Left lung (tissue), 10 donors: ENCODE results near the gene WWP2. TPM values are rescaled to one million over a fixed set of nuclear protein-coding genes. Genes with fewer than 3 reads are reported as not detected.
"Not testable (repeated sequence)": the region's sequence is repeated elsewhere in the genome, so short reads cannot be mapped to it uniquely, and the experiment has no call there.

Experiments
- ATAC-seq: fragments of 200-7000 bp; cut with Tn5 transposase; one replicate; pipeline ENCODE4 v1.9.1; 2020; ENCODE audit warnings: moderate library complexity
- DNase-seq, 4 donors: peaks; one replicate each; pipeline ENCODE4 v3.0.0-alpha.2; 2013 to 2020
- H3K27ac ChIP-seq, 2 donors: fragments of 200-600 bp; sonication (generic) in 1 of 2; one replicate each; pipeline versions ENCODE4 v1.5.0 to v1.8.0; 2020 to 2021
- H3K27me3 ChIP-seq, 2 donors: fragments of 200-600 bp; sonication (generic) in 1 of 2; one replicate each; pipeline versions ENCODE4 v1.5.0 to v1.8.0; 2020 to 2021
- H3K36me3 ChIP-seq, 2 donors: fragments of 200-600 bp; sonication (generic) in 1 of 2; one replicate each; pipeline versions ENCODE4 v1.5.0 to v1.8.0; 2020 to 2021
- H3K4me1 ChIP-seq, 2 donors: fragments of 200-600 bp; one replicate each; pipeline ENCODE4 v1.8.0; 2021
- H3K4me3 ChIP-seq, 2 donors: fragments of 200-600 bp; sonication (generic) in 1 of 2; one replicate each; pipeline versions ENCODE4 v1.5.0 to v1.8.0; 2020 to 2021; ENCODE audit warnings: mild to moderate bottlenecking in 1 of 2
- H3K9me3 ChIP-seq, 2 donors: fragments of 200-600 bp; sonication (generic) in 1 of 2; one replicate each; pipeline versions ENCODE4 v1.5.0 to v1.8.0; 2020 to 2021
- intact Hi-C, 2 donors: fragments of 100-400 bp; cut with DNase I; formaldehyde crosslinking; loops; one replicate each; pipeline versions ENCODE4 v1.11.2 to v1.14.2; 2022
- polyA plus RNA-seq, 6 donors: library from polyadenylated mRNA; unstranded; fragments of 120-200 nt; gene quantifications; one replicate each; pipeline ENCODE4 v1.2.1, GENCODE V29; 2013; ENCODE audit not compliant: insufficient read length in 6 of 6
- total RNA-seq, 2 donors: library from RNA; stranded (reverse); fragmentation: NEBNext Ultra II Directional; extraction: Animal tissue kit (Norgen Biotek cat#: 25700); gene quantifications; one replicate each; pipeline ENCODE4 v1.2.1, GENCODE V29; 2021
- TF ChIP-seq, protein P1 (sequence below), 2 donors: fragments of 200-600 bp; sonication (generic) in 1 of 2; IDR thresholded peaks; one replicate each; pipeline versions ENCODE4 v1.5.0 to v1.8.0; 2021; ENCODE audit warnings: antibody characterized with exemption in 2 of 2
- donor health status: DM: no; HTN: yes; CAD: no.
- donor health status: DM: no; HTN: no; CAD: no.

The WWP2 gene
- total and polyA plus RNA-seq, 8 donors: 30.2 to 73.0 (median 34.6) TPM

DNA sequence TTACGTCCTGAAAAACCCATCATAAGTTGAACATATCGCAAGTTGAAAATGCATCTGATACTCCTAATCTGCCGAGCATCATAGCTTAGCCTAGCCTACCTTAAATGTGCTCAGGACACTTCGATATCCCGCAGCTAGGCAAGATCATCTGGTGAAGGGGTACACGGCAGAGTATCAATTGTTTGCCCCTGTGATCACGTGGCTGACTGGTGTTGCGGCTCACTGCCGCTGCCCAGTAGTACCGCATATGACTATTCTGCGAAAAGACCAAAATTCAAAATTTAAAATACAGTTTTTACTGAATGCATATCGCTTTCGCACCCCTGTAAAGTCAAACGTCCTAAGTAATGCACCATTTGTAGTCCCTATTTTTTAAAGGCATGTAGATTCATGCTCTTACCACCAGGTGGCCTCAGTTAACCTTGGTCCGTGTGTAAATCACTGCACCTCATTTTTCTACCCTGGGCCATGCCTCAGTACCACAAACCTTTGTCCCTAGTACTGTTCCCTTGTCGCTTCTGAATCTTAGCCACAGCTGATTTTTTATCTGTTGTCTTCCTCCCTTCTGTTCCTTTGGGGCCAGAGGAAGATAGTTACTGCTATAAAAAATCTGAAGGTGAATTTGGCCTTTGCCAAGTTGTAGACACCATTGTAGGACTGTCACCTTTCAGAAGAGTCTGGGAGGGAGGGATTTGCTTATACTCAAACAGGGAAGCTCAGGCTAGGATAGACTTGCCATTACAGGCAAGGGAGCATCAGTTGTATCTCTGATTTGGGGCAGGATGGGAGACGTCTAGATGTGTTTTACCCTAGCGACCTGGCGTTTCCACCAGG, 34.4 kb downstream of the WWP2 start:
- ATAC-seq (peak; percentile 96), DNase-seq (peak in 2 of 4 donors; percentile 62 to 77)
- Histone ChIP-seq H3K4me1 (peaks cover 0 to 5% of the 10 kb centered on the region in 2 donors), H3K27me3 (no peaks in the 10 kb centered on the region), H3K27ac (no peak overlapping the region), H3K4me3 (no peak overlapping the region), H3K36me3 (peaks cover 0 to 40% of the 10 kb centered on the region in 2 donors), H3K9me3 (no peaks in the 10 kb centered on the region)
- intact Hi-C loops: loop anchor here in 1 of 2 donors (5.0 kb wide), 1 partner anchor 131 kb away; no protein-coding TSS in a partner anchor
- TF ChIP-seq, protein P1, sequence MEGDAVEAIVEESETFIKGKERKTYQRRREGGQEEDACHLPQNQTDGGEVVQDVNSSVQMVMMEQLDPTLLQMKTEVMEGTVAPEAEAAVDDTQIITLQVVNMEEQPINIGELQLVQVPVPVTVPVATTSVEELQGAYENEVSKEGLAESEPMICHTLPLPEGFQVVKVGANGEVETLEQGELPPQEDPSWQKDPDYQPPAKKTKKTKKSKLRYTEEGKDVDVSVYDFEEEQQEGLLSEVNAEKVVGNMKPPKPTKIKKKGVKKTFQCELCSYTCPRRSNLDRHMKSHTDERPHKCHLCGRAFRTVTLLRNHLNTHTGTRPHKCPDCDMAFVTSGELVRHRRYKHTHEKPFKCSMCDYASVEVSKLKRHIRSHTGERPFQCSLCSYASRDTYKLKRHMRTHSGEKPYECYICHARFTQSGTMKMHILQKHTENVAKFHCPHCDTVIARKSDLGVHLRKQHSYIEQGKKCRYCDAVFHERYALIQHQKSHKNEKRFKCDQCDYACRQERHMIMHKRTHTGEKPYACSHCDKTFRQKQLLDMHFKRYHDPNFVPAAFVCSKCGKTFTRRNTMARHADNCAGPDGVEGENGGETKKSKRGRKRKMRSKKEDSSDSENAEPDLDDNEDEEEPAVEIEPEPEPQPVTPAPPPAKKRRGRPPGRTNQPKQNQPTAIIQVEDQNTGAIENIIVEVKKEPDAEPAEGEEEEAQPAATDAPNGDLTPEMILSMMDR (IDR thresholded peaks at IDR 0.05): peak; percentile 75 to 88

DNA sequence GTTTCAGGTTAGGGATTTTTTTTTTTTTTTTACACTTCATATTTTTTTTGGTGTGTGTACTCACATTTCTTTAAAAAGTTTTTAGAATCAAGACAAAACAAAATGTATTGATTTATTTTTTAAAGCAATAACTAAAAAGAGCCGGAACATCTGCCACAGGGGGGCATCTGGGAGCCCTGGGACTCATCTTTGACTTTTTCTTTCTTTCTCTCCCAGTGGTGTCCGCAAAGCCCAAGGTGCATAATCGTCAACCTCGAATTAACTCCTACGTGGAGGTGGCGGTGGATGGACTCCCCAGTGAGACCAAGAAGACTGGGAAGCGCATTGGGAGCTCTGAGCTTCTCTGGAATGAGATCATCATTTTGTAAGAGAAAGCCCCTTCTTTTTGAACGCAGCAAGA, 36.3 kb downstream of the WWP2 start:
- Histone ChIP-seq H3K4me1 (peaks cover 0 to 5% of the 10 kb centered on the region in 2 donors), H3K27me3 (no peaks in the 10 kb centered on the region), H3K36me3 (peaks cover 0 to 50% of the 10 kb centered on the region in 2 donors), H3K27ac (no peak overlapping the region), H3K4me3 (no peak overlapping the region), H3K9me3 (no peaks in the 10 kb centered on the region)
- DNase-seq: no peak
- no peak for ATAC-seq
- TF ChIP-seq, protein P1 (IDR thresholded peaks at IDR 0.05): no peak
- intact Hi-C loops: loop anchor here in 1 of 2 donors (5.0 kb wide), 1 partner anchor 129 kb away; no protein-coding TSS in a partner anchor

DNA sequence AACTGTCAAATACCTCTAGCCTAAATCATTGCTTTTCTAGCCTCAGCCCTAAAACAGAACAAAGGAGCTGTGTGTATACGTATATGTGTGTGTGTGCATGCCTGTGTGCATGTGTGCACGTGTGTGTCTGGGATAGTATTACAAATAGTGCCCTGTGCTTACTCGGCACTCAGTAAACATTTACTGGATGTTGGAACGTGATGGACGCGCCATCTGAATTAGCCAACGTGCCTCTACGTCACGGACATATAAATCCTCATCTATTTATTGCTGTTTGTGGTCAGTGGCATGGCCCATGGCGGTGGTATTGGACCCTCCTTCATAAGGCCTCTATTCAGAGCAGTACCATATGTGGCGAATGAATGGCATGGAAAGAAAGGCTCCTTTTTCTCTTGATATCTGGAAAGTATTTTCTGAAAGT, 37.5 kb downstream of the WWP2 start:
- intact Hi-C loops: loop anchor here in 1 of 2 donors (5.0 kb wide), 1 partner anchor 128 kb away; no protein-coding TSS in a partner anchor
- DNase-seq: no peak
- TF ChIP-seq, protein P1 (IDR thresholded peaks at IDR 0.05): no peak
- no peaks in the 10 kb centered on the region for H3K27me3 ChIP-seq
- no peak overlapping the region for H3K27ac ChIP-seq
- H3K4me3 ChIP-seq: no peak overlapping the region
- peaks cover 0 to 57% of the 10 kb centered on the region in 2 donors for H3K36me3 ChIP-seq
- H3K9me3 ChIP-seq: no peaks in the 10 kb centered on the region
- peaks cover 0 to 5% of the 10 kb centered on the region in 2 donors for H3K4me1 ChIP-seq
- ATAC-seq: no peak

DNA sequence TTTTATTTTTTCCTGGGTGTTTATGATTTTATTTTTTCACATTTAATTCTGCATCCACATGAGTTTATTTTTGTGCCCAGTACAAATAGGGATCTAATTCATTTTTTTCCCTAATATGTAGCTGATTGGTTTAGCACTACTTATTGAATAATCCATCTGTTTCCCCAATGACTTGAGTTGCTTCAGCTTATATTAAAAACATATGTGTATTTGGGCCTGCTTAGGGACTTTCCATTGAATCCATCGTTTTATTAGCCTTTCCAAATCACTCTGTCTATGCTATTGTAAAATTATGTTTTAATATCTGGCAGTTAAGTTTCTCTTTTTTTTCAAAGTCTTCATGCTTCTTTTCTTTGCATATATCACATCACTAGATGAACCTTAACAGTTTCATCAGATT, 42.2 kb downstream of the WWP2 start:
- Histone ChIP-seq H3K4me1 (no peaks in the 10 kb centered on the region), H3K27ac (no peak overlapping the region), H3K27me3 (no peaks in the 10 kb centered on the region), H3K9me3 (no peaks in the 10 kb centered on the region), H3K4me3 (no peak overlapping the region), H3K36me3 (peaks cover 0 to 73% of the 10 kb centered on the region in 2 donors)
- DNase-seq (no peak), ATAC-seq (no peak)
- TF ChIP-seq, protein P1 (IDR thresholded peaks at IDR 0.05): no peak
- intact Hi-C loops: no loop called here

DNA sequence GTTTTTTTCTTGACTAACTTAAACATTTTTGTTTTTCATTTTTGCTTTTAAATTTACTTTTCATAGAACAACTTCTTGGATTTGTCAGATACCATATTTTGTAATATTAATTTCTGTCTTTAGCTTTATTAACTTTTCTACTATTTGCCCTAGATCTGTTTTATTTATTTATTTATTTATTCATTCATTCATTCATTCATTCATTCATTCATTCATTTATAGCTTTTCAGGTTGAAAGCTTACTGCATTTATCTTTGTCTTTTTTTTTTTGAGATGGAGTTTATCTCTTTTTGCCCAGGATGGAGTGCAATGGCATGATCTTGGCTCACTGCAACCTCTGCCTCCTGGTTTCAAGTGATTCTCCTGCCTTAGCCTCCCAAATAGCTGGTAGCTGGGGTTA, 44.6 kb downstream of the WWP2 start:
- ATAC-seq, DNase-seq, H3K9me3 ChIP-seq, intact Hi-C loops, H3K4me1 ChIP-seq, H3K27ac ChIP-seq, H3K27me3 ChIP-seq, H3K4me3 ChIP-seq: not testable (repeated sequence)
- H3K36me3 ChIP-seq: peaks cover 0 to 60% of the 10 kb centered on the region in 2 donors
